ENCODE results near the gene TPBGL. TPM values are rescaled to one million over a fixed set of nuclear protein-coding genes. Genes with fewer than 3 reads are reported as not detected.

TPBGL gene
- total and polyA plus RNA-seq, 5 donors from 2014 or later: 0.11 to 0.12 TPM; not detected in 3

DNA sequence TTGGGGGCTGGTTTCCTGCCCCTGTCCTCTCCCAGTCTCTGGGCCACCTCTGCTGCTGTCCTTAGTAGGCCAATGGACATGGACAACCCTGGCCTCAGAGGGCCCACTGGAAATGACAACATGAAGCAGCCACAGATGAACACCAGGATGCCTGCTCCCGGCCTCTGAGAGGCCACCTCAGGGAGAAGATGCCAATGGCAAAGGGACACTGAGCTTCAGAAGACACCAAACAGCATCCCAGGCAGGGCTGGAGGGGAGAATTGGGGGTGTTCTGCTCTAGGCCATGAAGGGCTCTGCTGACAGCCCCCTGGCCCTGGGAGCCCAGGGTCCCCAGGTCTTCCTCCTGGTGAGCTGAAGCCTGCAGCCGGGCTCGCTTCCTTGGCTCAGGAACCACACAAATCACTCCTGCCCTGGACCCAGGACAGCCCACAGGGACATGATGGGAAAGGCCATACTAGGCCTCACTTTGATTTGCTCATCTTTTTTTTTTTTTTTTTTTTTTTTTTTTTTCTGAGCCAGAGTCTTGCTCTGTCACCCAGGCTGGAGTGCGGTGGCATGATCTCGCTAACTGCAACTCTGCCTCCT, 45.3 kb downstream of the TPBGL start:
- ATAC-seq (ENCODE audit: low read depth in 2 of 2) (no peak), DNase-seq (no peak)
- Histone ChIP-seq H3K9me3 (ENCODE audit: control insufficient read depth in 2 of 2, low read length in 2 of 2) (no peaks in the 10 kb centered on the region), H3K36me3 (ENCODE audit: control insufficient read depth, insufficient read depth, low read length) (peaks cover 3% of the 10 kb centered on the region), H3K27ac (ENCODE audit: insufficient read depth, low read length, poor library complexity, severe bottlenecking) (no peak overlapping the region), H3K4me1 (ENCODE audit: control insufficient read depth, insufficient read depth, low read length, poor library complexity, severe bottlenecking) (no peaks in the 10 kb centered on the region), H3K27me3 (ENCODE audit: control insufficient read depth, insufficient read depth, low read length) (no peaks in the 10 kb centered on the region), H3K4me3 (ENCODE audit: low read depth, low read length) (no peak overlapping the region)
- H3K4me1 Mint-ChIP-seq: peaks cover 0 to 2% (median under 1%) of the 10 kb centered on the region in 4 donors
- no peaks in the 10 kb centered on the region for H3K27me3 Mint-ChIP-seq
- no peak overlapping the region for H3K27ac Mint-ChIP-seq
- H3K4me3 Mint-ChIP-seq: no peak overlapping the region
- H3K9me3 Mint-ChIP-seq: peaks cover 0 to 1% (median 0%) of the 10 kb centered on the region in 7 donors
- peaks cover 2% of the 10 kb centered on the region for H3K36me3 Mint-ChIP-seq

GRCh38 chr11:75286826-75287465, 46.4 kb downstream of the TPBGL start:
- peaks cover 0 to 1% (median 0%) of the 10 kb centered on the region in 4 donors for H3K4me1 Mint-ChIP-seq
- H3K36me3 Mint-ChIP-seq: no peaks in the 10 kb centered on the region
- Histone ChIP-seq H3K4me1 (ENCODE audit: control insufficient read depth, insufficient read depth, low read length, poor library complexity, severe bottlenecking) (no peaks in the 10 kb centered on the region), H3K27me3 (ENCODE audit: control insufficient read depth, insufficient read depth, low read length) (no peaks in the 10 kb centered on the region), H3K9me3 (ENCODE audit: control insufficient read depth in 2 of 2, low read length in 2 of 2) (no peaks in the 10 kb centered on the region), H3K36me3 (ENCODE audit: control insufficient read depth, insufficient read depth, low read length) (peaks cover 3% of the 10 kb centered on the region), H3K4me3 (ENCODE audit: low read depth, low read length) (no peak overlapping the region), H3K27ac (ENCODE audit: insufficient read depth, low read length, poor library complexity, severe bottlenecking) (no peak overlapping the region)
- ATAC-seq (ENCODE audit: low read depth in 2 of 2): no peak
- H3K9me3 Mint-ChIP-seq: peaks cover 0 to 1% (median 0%) of the 10 kb centered on the region in 7 donors
- peak overlapping the region; percentile 48 to 73 (median 48) for H3K27ac Mint-ChIP-seq
- H3K27me3 Mint-ChIP-seq: no peaks in the 10 kb centered on the region
- no peak overlapping the region for H3K4me3 Mint-ChIP-seq
- DNase-seq: no peak

DNA sequence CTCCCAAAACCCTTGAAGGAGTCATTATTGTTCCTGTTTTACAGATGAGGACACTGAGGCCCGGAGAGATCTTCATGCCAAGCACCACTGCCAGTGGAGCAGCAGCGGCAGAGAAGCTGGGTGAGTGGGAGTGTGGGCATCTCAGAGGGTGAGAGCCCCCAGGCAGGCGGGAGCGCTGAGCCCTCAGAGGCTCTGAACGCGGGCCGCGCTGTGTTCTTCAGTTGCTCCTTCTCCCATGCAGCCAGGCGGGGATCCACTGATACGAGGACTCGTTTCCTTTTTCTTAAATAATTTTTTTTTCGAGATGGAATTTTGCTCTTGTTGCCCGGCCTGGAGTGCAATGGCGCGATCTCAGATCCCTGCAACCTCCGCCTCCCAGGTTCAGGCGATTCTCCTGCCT, 47.0 kb downstream of the TPBGL start:
- Mint-ChIP-seq H3K4me1 (peaks cover 0 to 1% (median 0%) of the 10 kb centered on the region in 4 donors), H3K9me3 (peaks cover 0 to 1% (median 0%) of the 10 kb centered on the region in 7 donors), H3K27me3 (no peaks in the 10 kb centered on the region), H3K27ac (peak overlapping the region in 1 of 3 donors; percentile 48), H3K36me3 (no peaks in the 10 kb centered on the region), H3K4me3 (no peak overlapping the region)
- ATAC-seq (ENCODE audit: low read depth in 2 of 2) (no peak), DNase-seq (no peak)
- no peaks in the 10 kb centered on the region for H3K4me1 ChIP-seq (ENCODE audit: control insufficient read depth, insufficient read depth, low read length, poor library complexity, severe bottlenecking)
- H3K9me3 ChIP-seq (ENCODE audit: control insufficient read depth in 2 of 2, low read length in 2 of 2): no peaks in the 10 kb centered on the region
- H3K27ac ChIP-seq (ENCODE audit: insufficient read depth, low read length, poor library complexity, severe bottlenecking): no peak overlapping the region
- H3K4me3 ChIP-seq (ENCODE audit: low read depth, low read length): no peak overlapping the region
- no peaks in the 10 kb centered on the region for H3K27me3 ChIP-seq (ENCODE audit: control insufficient read depth, insufficient read depth, low read length)
- H3K36me3 ChIP-seq (ENCODE audit: control insufficient read depth, insufficient read depth, low read length): peaks cover 3% of the 10 kb centered on the region

GRCh38 chr11:75289511-75289760, 48.9 kb downstream of the TPBGL start:
- Mint-ChIP-seq H3K36me3 (peaks cover 6% of the 10 kb centered on the region), H3K4me3 (no peak overlapping the region), H3K27me3 (no peaks in the 10 kb centered on the region), H3K27ac (peak overlapping the region in 2 of 3 donors; percentile 78 to 80), H3K9me3 (peaks cover 0 to 1% (median 0%) of the 10 kb centered on the region in 7 donors), H3K4me1 (peaks cover 0 to 6% (median 2%) of the 10 kb centered on the region in 4 donors)
- DNase-seq (no peak), ATAC-seq (ENCODE audit: low read depth in 2 of 2) (no peak)
- Histone ChIP-seq H3K9me3 (ENCODE audit: control insufficient read depth in 2 of 2, low read length in 2 of 2) (no peaks in the 10 kb centered on the region), H3K4me3 (ENCODE audit: low read depth, low read length) (no peak overlapping the region), H3K27me3 (ENCODE audit: control insufficient read depth, insufficient read depth, low read length) (no peaks in the 10 kb centered on the region), H3K36me3 (ENCODE audit: control insufficient read depth, insufficient read depth, low read length) (no peaks in the 10 kb centered on the region), H3K4me1 (ENCODE audit: control insufficient read depth, insufficient read depth, low read length, poor library complexity, severe bottlenecking) (no peaks in the 10 kb centered on the region), H3K27ac (ENCODE audit: insufficient read depth, low read length, poor library complexity, severe bottlenecking) (no peak overlapping the region)

DNA sequence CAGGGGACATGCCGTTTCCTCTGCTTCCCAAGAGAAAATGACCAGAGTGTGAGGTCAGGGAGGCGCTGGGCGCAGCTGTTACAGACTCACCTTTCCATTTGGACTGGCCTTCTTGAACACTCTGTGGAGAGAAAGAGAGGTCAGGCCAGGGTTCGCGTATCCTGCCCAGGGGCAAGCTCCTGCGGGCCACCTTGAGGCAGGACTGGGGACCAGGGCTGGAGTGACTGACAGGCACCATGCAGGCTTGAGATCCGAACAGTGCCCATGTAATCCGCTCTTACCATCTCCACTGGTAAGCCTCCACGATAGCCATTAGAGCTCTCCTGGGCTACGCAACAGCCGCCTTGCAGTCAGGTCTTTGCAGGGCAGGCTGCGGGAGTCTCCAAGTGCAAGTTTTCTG, 49.3 kb downstream of the TPBGL start:
- Mint-ChIP-seq H3K36me3 (peaks cover 6% of the 10 kb centered on the region), H3K9me3 (peaks cover 0 to 1% (median 0%) of the 10 kb centered on the region in 7 donors), H3K4me3 (no peak overlapping the region), H3K27ac (peak overlapping the region in 1 of 3 donors; percentile 85), H3K27me3 (no peaks in the 10 kb centered on the region), H3K4me1 (peaks cover 0 to 9% (median 2%) of the 10 kb centered on the region in 4 donors)
- H3K27me3 ChIP-seq (ENCODE audit: control insufficient read depth, insufficient read depth, low read length): no peaks in the 10 kb centered on the region
- ATAC-seq (ENCODE audit: low read depth in 2 of 2) (no peak), DNase-seq (no peak)
- no peaks in the 10 kb centered on the region for H3K36me3 ChIP-seq (ENCODE audit: control insufficient read depth, insufficient read depth, low read length)
- H3K4me1 ChIP-seq (ENCODE audit: control insufficient read depth, insufficient read depth, low read length, poor library complexity, severe bottlenecking): no peaks in the 10 kb centered on the region
- no peak overlapping the region for H3K27ac ChIP-seq (ENCODE audit: insufficient read depth, low read length, poor library complexity, severe bottlenecking)
- H3K9me3 ChIP-seq (ENCODE audit: control insufficient read depth in 2 of 2, low read length in 2 of 2): no peaks in the 10 kb centered on the region
- no peak overlapping the region for H3K4me3 ChIP-seq (ENCODE audit: low read depth, low read length)

DNA sequence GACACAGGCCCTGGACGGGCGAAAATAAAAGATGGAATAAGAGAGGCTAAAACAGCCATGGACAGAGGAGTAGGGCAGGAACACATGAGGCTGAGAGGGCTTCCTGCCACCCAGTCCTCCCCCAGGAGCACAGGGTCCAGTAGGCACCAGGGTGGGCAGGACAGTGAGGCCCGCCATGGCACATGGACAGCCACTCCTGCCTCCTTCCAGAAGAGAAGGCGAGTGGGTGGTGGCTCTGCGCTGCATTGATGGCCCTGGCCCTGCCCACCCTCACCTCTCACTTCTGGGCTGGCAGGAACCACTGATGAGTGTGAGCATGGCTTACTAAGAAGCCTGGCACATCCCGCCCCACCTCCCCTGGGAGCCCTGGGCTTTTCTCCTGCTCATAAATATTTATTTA, 51.2 kb downstream of the TPBGL start:
- Mint-ChIP-seq H3K4me3 (no peak overlapping the region), H3K4me1 (peaks cover 0 to 9% (median 2%) of the 10 kb centered on the region in 4 donors), H3K36me3 (peaks cover 14% of the 10 kb centered on the region), H3K27me3 (no peaks in the 10 kb centered on the region), H3K9me3 (peaks cover 0 to 1% (median 0%) of the 10 kb centered on the region in 7 donors), H3K27ac (peak overlapping the region in 1 of 3 donors; percentile 85)
- H3K36me3 ChIP-seq (ENCODE audit: control insufficient read depth, insufficient read depth, low read length): peaks cover 4% of the 10 kb centered on the region
- no peaks in the 10 kb centered on the region for H3K27me3 ChIP-seq (ENCODE audit: control insufficient read depth, insufficient read depth, low read length)
- no peaks in the 10 kb centered on the region for H3K9me3 ChIP-seq (ENCODE audit: control insufficient read depth in 2 of 2, low read length in 2 of 2)
- no peak for ATAC-seq (ENCODE audit: low read depth in 2 of 2)
- H3K27ac ChIP-seq (ENCODE audit: insufficient read depth, low read length, poor library complexity, severe bottlenecking): no peak overlapping the region
- H3K4me1 ChIP-seq (ENCODE audit: control insufficient read depth, insufficient read depth, low read length, poor library complexity, severe bottlenecking): no peaks in the 10 kb centered on the region
- DNase-seq: no peak
- no peak overlapping the region for H3K4me3 ChIP-seq (ENCODE audit: low read depth, low read length)

DNA sequence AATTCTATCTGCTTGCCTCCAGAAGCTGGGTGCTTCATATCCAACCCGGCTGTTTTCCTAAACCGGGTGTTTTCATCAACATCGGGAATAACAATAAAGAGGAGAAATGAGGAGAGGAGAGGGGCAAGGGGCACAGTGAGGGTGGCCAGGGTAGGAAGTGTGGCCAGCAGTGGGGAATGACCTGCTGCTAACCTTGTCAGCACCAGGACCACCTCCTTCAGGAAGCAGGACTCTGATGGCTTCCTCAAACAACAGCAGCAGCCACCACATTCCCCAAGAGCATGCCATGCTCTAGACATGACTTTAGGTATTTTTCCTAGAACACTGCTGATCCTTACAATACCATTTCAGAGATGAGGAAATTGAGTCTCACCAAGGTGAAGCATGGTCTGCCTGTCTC, 52.4 kb downstream of the TPBGL start:
- no peak for ATAC-seq (ENCODE audit: low read depth in 2 of 2)
- H3K9me3 Mint-ChIP-seq: peaks cover 0 to 1% (median 0%) of the 10 kb centered on the region in 7 donors

More for the DNA sequence above, 52.4 kb downstream of the TPBGL start:
- peaks cover 0 to 9% (median 5%) of the 10 kb centered on the region in 4 donors for H3K4me1 Mint-ChIP-seq
- DNase-seq: no peak
- Histone ChIP-seq H3K4me1 (ENCODE audit: control insufficient read depth, insufficient read depth, low read length, poor library complexity, severe bottlenecking) (no peaks in the 10 kb centered on the region), H3K4me3 (ENCODE audit: low read depth, low read length) (no peak overlapping the region), H3K27me3 (ENCODE audit: control insufficient read depth, insufficient read depth, low read length) (no peaks in the 10 kb centered on the region), H3K36me3 (ENCODE audit: control insufficient read depth, insufficient read depth, low read length) (peaks cover 4% of the 10 kb centered on the region), H3K27ac (ENCODE audit: insufficient read depth, low read length, poor library complexity, severe bottlenecking) (no peak overlapping the region), H3K9me3 (ENCODE audit: control insufficient read depth in 2 of 2, low read length in 2 of 2) (no peaks in the 10 kb centered on the region)
- no peaks in the 10 kb centered on the region for H3K27me3 Mint-ChIP-seq
- H3K27ac Mint-ChIP-seq: peak overlapping the region; percentile 36 to 49 (median 45)
- no peak overlapping the region for H3K4me3 Mint-ChIP-seq
- peaks cover 18% of the 10 kb centered on the region for H3K36me3 Mint-ChIP-seq
